SK-N-SH treated with all-trans-retinoic acid at 6 μM for 48 hours (cell line): Measurements from ENCODE around the gene SYNGR3.

ENCODE experiments used
- CSRNP3 ChIP-seq: fragments of 250-450 bp; sonication (Bioruptor Pico); IDR thresholded peaks from 2 replicates; pipeline ENCODE4 v1.5.1; 2021; ENCODE audit warnings: mild to moderate bottlenecking, moderate library complexity
- PATZ1 ChIP-seq: fragments of 250-450 bp; sonication (Bioruptor Pico); IDR thresholded peaks from 2 replicates; pipeline ENCODE4 v1.8.0; 2020; ENCODE audit warnings: mild to moderate bottlenecking, moderate library complexity, borderline replicate concordance
- TCF4 ChIP-seq: fragments of 250-450 bp; sonication (Bioruptor Pico); IDR thresholded peaks from 2 replicates; pipeline ENCODE4 v1.8.0; 2021; ENCODE audit warnings: mild to moderate bottlenecking, moderate library complexity, borderline replicate concordance
- TOX ChIP-seq: fragments of 250-450 bp; sonication (Bioruptor Pico); IDR thresholded peaks from 2 replicates; pipeline ENCODE4 v1.8.0; 2021; ENCODE audit warnings: mild to moderate bottlenecking, moderate library complexity, borderline replicate concordance
- ZNF565 ChIP-seq: fragments of 450-650 bp; formaldehyde crosslinking; conservative IDR thresholded peaks from 2 replicates; pipeline ENCODE4 v1.5.0; 2020; ENCODE audit warnings: low read depth, mild to moderate bottlenecking, moderate library complexity
- ZNF8 ChIP-seq: fragments of 450-650 bp; formaldehyde crosslinking; IDR thresholded peaks from 2 replicates; pipeline ENCODE4 v1.5.0; 2020; ENCODE audit warnings: mild to moderate bottlenecking, moderate library complexity
- TF ChIP-seq, protein P1 (sequence below): fragments of 250-450 bp; sonication (Bioruptor Pico); IDR thresholded peaks from 2 replicates; pipeline ENCODE4 v1.5.1; 2020; ENCODE audit warnings: low read depth, mild to moderate bottlenecking, moderate library complexity

DNA sequence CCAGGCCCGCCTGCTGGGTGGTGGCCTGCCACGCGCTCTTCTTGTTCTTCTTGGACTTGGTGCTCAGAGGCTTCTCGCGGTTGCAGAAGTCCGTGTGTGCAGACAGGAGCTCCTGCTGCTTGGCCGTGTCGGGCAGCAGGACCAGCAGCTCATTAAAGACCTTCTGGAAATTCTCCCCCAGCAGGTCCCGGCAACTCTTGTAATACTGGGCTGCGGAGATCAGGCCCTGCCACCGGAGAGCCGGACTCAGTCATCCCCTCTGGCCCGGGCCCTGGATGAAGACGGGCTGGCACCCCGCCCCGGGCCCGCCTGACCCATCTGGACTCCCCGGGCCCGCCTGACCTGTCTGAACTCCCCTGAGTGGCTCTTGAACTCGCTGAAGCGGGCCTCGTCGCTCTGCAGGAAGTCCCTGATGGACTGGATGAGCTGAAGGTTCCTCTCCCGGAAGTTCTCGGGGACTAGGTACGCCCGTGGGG lies 8.6 kb downstream of the SYNGR3 start:
- TF ChIP-seq PATZ1 (no peak), TOX (CRISPR knock-in tag) (no peak), CSRNP3 (CRISPR knock-in tag) (no peak), TCF4 (CRISPR knock-in tag) (no peak), ZNF8 (CRISPR knock-in tag) (no peak), ZNF565 (CRISPR knock-in tag) (no peak)
- TF ChIP-seq, protein P1, sequence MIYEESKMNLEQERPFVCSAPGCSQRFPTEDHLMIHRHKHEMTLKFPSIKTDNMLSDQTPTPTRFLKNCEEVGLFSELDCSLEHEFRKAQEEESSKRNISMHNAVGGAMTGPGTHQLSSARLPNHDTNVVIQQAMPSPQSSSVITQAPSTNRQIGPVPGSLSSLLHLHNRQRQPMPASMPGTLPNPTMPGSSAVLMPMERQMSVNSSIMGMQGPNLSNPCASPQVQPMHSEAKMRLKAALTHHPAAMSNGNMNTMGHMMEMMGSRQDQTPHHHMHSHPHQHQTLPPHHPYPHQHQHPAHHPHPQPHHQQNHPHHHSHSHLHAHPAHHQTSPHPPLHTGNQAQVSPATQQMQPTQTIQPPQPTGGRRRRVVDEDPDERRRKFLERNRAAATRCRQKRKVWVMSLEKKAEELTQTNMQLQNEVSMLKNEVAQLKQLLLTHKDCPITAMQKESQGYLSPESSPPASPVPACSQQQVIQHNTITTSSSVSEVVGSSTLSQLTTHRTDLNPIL (CRISPR knock-in tag), result no peak
